GM21576 (cell line): ENCODE data around the gene WDR64.

ENCODE experiments used
- ATAC-seq: cut with Tn5 transposase; IDR thresholded peaks from one replicate; pipeline ENCODE4 v1.9.1; 2021; ENCODE audit warnings: mild to moderate bottlenecking, moderate library complexity; ENCODE audit not compliant: unreplicated experiment

WDR64 gene

DNA sequence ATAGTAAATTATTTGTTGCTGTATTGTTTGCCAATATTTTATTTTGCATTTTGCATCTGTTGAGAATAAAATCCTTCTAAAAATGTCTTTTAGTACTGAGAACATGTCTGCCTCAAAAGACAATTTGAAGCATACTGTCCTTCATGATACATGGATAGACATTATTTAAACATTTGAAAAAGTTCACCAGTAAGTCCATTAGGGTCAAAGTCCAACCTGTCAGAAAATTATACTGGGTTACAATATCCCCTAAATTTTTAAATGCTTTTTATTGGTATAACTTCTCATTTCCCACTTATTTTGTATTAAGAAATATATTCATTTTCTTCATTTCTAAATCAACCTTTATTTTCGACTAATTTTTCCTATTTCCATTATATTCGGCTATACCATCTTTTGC, 21.2 kb upstream of the WDR64 start:
- ATAC-seq = no peak

DNA sequence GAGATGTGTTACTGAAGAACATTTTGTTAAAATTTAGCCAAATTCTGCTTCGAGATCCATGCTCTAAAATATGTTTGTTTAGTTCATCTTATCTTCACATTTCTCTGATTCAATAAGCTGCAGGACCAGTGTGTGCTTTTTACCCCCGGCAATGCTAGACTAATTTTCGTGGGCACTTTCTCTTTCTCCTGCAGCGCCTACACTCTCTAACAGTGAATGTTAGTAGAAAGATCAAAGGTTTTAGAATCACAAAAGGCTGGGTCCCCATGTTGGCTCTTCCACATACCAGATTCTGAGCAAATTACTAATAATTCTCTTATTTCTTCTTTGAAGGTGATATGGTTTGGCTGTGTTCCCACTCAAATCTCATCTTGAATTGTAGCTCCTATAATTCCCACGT, 20.4 kb upstream of the WDR64 start:
- ATAC-seq = no peak

DNA sequence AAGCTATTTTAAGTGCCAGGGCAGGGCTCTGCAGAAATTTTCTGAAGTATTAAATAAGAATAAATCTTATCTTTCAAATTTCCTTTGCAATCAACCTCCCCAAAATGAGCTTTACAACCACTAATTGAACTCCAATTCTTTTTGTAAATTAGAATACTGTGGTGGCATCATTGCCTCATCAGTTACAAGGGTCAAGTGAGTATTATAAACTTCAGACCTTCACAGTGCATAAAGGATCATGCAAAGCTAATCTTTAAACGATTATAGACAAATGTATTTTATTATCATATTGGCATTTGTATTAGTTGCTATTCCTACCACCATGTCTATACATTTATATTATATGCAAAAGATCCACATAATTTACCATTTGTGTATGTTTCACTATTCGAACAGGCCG, 19.1 kb upstream of the WDR64 start:
- ATAC-seq = no peak

DNA sequence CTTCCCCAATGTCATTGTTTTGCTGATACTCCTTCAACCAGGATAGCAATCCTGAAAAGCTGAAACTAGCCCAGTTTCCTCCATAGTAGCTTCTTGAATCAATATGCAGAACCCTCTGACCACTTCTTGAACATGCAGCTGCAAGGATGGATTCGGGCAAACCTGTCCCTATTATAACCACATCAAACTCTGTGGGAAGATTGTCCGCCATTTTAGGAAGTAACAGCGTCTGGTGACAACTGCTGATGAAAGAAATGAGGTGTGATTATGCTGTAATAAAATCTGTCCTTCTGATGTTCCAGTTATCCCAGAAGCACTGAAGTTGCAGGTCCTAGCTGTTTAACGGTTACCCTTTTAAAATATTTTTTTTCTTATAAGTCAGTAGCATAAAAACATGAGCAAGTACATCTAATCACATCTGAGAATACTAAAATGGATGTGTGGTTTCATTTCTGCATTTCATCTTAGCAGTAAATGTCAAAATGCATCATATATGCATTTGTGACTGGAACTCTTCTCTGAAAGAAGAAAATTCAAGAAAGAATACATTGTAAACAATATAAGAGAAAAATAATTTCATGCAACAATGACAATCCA, 16.4 kb upstream of the WDR64 start:
- no peak for ATAC-seq

DNA sequence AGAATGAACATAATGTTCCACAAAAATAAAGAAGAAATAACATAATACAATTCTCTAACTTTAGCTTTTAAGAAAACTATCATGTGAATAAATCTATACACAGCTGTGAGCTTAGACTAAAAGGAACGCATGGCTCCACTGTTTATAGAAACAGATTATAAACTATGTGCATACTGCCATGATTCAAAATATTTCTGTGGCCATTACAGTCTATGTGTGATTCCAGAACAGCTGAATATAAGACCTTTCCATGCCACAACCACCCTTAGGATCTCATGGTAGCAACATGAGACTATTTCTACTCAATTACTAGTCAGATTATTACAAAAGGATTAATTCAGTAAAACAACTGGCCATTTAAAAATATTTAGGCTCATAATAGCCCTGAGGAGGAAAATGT, 15.8 kb upstream of the WDR64 start:
- no peak for ATAC-seq

DNA sequence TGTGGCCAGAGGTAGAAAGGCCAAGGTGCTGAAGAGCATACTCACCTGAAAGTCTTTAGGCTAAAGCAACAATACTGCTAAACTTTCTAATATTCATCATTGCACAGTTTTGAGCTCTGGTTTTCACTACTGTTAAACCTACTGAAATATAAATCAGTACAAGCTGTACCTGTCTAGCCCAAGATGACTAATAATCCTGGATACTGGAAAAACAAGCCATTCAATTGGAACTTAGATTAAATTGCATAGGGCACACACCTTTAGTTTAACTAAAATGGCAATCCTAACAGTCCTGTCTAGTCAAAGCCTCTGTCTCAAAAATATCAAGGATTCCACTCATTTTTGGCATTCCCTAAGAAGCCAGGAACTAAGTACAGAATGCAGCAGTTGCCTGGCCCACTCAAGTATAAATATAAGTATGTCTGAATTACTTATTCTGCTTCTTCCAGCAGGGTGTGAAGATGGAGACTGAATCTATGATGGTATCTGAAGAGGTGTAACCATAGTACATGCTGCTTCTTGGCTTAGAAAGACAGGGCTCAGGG, 15.0 kb upstream of the WDR64 start:
- no peak for ATAC-seq

DNA sequence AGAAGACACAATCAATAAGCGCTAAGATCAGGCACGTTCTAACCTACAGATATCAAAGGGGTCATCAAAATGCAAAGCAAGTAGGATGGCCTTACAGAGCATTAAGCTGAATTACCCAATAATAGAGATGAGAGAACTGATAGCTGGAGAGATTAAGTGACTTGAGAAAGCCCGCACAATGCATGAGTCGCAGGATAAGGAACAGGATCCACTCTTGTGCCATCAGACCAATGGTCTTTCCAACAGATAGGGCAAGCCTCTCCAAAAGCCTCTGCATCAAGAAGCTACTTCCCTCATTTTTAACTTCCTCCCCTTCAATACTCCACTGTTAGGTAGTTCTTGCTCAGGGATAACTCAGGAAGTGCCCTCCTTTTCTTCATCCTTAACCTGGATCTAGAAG, 14.5 kb upstream of the WDR64 start:
- no peak for ATAC-seq

DNA sequence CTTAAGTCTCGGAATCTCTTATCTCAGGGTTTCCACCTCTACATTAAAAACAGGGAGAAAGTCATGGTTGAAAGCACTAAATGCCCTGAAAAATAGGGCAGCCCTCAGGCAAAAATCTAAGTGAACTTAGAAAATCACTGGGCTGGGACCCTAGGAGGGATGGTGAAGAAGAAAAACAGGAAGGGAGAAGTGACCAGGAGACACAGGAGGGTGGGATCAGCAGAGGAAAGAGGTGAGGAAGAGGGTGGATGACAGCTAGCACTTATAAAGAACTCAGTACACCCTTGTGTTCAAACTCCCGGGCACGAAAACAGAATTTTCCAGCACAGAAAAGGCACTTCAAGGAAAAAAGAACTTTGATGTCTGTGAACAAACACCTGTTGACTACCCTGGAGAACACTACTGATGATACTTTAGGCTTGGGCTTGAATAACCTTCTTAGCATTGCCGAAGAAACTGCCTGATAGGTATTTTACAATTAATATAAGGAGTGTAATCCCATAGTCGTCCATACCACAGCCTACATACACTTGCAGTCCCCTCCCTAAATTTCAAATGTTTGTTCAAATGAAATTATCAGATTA, 13.9 kb upstream of the WDR64 start:
- ATAC-seq = no peak

DNA sequence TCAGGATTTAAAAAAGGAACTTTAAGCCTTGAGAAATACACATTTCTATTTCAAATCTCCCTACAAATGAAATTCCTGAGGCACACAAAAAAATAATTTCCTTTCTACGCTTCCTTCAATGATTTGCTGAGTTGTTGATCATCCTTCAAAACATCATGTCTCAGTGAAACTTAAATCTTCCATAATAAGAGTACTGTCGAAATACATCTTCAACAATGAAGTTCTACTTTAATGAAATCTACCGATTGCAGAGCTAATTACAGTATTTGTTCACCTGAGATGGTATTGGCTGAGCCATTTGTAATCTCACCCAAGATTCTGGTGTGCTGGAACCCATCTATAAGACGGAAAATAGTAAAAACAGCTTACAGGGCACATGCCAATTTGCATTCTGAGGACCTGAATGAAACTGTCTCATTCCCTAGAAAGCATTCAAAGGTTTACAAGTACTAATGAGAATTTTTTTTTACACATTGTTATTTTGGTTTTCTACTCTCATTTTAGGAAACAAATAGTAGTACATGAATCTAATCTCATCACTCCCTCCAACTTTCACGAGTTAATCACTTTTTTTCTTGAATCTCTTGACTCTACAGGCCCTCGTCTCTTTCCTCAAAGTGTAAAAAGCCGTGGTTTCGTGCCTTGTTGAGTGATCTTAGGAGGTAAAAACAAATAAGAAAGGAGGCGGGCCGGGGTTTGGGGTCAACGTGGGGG, 13.0 kb upstream of the WDR64 start:
- ATAC-seq = peak; percentile 21

DNA sequence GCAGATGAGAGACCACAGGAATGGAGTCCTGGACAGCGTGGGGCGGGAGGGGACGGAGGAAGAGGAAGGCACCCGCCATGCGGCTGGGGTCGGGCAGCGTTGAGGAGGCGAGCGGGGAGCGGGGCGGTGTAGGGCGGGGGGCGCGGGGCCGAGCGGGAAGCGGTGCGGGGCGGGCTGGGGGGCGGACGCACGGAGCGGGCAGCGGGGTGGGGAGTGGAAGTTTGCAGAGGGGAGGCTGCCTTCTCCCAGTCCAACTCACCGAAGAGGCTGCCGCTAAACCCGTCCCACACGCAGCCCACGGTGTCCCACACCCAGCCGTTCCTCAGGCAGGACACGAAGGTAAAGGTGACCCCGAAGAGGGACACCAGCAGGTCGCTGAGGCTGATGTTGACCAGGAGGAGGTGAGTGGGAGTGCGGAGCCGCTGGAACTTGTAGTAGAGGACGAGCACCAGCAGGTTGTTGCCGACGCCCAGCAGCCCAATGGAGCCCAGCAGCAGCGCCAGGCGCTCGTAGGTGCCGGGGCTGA, 12.4 kb upstream of the WDR64 start:
- peak; percentile 40 for ATAC-seq

DNA sequence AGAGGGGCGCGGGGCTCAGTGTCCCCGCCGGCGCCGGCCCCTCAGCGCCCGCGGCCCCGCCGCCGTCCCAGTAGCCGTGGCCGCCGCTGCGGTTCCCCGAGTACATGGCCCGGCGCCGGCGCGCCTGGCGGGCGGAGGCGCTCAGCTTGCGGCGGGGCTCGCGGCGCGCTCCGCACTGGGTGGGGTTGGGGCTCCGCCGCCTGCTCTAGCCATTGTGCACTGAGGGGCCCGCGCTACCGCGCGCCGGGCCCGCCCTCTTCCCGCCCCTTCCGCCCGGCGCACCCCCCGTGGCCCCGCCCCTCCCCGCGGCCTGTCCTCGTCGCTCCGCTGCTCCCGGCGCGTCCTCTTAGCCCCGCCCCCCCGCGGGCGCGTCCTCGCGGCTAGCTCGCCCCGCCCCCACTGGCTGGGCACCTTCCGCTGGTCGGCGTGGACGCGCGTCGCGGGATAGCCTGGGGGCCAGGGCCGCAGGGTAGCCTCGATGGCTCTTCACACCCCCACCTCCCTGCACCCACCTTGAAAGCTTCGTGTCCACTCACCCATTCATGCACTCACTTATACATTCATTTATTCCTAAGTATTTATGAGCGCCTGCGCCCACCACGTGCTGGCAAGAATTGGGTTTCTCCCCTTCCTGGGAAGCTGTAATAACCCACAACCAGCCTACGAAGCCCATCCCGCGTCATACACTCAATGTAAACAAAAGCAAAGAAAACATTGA, 11.8 kb upstream of the WDR64 start, which contains the start of the genes CHML and OPN3:
TSS of gene CHML (minus strand) at position 221 of the 718 bp plus-strand sequence. CDS start 4,603 bp downstream, outside the sequence.
TSS of gene OPN3 (minus strand) at position 221 of the 718 bp plus-strand sequence. CDS start at position 106, 115 bp downstream.
- peak; percentile 83 for ATAC-seq

DNA sequence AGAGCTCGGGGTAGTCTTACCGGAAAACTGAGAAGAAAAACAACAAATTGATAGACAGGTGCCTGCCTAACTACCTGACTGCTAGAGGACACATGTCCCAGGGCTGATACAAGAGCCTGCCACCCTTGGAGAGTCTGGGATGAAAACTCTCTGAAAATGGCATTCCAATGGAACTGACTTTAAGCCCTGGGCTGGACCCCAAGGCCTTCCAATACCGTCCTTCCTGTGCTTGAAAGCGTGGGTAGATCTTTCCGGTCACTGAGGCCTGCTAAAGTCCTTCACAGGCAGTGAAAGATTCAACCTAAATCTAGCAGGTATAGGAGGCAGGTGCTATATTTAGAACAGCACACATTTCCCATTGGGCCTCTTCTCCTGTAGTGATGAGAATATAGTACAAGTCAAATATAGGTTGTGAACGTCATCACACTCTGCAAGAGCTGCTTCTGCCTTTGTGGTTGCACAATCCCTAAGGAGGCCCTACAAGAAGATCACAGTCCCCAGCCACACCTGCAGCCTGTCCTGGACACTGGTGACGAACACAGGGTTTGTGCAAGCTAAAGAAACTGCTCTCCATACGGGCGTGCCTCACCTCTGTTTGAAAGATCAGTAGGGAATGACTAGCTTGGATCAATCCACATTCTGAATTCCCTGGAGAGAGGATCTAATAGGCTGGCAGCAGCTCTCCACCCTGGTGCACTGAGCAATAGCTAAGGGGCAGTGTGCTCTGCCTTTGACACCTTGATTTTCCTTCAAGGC, 11.0 kb upstream of the WDR64 start:
- no peak for ATAC-seq

DNA sequence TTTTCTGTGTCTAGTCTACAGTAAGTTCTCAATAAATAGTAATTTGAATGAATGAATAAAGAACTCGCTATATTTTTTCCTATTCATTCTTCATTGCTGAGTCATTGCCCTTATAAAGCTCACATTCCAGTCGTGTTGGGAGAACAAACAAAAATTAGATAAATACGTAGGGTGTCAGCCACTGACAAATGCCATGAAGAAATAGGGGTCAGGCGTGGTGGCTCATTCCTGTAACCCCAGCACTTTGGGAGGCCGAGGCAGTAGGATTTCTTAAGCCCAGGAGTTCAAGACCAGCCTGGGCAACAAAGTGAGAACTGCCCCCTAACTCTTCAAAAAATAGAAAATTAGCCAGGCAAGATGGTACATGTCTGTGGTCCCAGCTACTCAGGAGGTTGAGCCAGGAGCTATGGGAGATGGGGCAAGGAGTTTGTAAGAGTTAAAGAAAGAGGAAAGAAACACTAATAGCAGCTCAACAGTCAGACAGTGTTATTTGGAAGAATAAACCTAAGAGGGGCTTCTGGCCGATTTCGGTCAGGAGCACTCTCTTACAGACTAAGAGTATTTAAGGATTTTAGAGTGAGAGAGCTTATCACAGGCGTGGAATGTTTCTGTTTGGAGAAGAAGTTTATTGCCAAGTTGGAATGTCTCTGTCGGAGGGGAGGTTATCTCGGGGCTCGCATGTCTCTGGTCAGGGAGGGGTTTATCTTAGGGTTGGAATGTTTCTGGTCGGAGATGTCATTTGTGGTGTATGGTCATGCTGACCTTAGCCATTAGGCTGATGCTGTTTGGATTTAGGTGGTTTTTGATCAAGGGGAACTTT, 10.1 kb upstream of the WDR64 start:
- no peak for ATAC-seq

DNA sequence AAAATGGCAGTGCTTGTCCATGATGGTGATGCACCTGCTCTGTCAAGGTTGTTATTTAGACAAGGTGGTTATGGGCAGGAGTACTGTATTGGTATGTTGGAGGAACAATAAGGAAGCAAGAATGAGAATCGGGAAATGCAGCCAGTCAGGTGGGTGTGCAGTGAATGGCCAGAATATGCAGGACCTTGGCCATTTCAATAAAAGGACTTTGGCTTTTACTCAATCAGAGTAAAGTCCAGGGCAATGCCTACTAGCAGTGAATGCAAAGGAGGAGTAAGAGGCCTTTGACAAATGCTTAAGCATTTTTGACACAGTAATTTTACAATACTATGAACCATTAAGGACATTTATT, 9.5 kb upstream of the WDR64 start:
- ATAC-seq = no peak

DNA sequence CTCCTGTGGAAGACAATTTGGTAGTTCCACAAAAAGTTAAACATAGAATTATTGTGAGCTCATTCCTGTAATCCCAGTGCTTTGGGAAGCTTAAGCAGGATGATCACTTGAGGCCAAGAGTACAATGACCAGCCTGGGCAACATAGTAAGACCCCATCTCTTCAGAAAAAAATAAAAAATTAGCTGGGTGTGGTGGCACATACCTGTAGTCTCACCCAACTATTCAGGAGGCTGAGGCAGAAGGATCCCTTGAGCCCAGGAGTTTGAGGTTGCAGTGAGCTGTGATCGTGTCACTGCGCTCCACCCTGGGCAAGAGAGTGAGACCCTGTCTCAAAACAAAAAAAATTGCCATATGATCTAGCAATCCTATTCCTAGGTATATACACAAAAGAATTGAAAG, 7.8 kb upstream of the WDR64 start:
- no peak for ATAC-seq

DNA sequence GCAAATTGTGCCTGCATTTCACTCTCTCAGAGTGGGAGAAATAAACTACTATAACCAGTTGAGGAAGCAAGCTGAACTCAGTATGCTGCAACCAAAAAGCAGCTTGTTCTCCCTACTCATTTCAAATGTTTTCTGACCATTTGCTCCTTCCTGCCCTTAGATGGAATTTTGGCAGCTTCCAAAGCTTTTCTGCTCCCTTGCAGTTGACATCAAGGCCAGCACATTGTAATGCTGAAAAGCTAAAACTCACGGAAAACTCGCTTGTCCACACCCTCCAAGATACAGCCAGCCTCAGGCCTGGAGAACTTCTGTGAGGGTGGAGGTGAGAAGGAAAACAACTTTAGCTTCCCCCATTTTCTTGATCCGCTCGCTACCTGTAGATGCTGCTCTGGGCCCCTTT, 6.9 kb upstream of the WDR64 start:
- no peak for ATAC-seq

DNA sequence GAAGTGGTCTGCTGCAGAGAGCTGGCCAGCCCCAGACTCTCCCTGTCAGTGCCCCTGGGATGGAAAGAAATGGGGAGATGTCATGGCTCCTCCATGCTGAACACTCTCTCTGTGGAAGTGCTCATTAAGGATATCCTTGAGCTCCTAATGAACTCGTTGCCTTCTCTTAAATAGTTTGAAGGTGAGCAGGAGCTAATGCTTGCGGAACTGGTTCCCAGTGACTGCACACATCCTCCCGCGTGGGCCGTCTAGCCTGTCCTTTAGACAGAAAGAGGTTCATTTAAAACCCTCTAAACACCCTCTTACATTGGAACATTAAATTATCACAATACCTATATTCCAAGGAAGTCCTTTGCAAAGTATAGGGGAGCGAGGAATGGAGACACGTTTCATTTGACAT, 5.9 kb upstream of the WDR64 start:
- ATAC-seq = no peak

DNA sequence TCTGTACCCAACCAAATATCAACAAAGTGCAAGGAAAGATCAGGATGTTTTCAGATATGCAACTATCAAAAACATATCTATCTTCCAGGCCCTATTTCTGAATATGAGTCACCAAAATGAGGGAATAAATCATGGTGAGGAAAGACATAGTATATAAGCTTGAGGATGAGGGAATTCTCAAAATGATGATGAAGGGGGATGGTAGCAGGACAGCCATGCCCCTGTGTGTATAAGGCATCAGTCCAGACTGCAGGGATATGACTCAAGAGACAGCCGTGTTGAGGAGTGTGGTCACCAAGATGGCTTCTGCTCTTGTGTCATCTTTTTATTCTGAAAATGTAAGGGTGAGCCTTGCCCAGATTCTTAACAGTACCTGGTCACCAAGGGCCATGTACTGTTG, 4.4 kb upstream of the WDR64 start:
- ATAC-seq = no peak

DNA sequence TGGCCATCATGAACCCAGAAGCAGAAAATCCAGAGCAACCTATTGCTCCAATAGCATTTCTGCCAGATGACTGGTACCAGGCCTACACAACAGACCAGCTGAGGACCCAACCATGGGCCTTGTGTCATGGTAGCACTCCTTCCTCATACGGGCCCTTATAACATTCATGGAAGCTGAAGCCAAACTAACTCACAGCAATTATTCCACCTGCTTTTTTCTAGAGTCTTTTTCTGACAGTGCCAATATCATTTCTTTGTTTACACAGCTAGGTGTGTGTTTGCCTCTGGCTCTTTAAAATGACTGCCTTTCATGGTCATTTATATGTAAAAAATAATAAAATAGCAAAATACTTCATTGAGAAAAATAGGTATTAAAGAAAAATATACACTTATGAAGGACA, 3.9 kb upstream of the WDR64 start:
- ATAC-seq = no peak

DNA sequence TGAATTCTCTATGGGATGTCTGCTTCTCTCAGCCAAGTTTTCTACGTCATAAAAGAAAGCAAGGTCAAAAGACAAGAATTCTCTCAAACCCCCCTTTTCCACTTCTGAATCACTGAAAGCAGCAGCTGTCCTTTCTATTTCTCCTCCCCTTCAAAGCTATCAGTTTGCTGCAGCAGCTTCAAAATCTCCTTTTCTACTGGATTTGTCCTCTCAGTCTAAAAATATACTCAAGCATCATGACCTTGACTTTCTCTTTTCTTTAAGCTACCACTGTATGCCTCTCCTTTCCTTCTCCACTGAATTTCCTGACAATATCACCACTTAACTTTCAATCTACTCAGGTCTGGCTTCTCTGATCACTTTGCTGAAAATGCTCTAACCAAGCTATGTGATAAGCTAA, 1.9 kb downstream of the WDR64 start:
- no peak for ATAC-seq
